ENCODE data around the gene ATRAID.

ATRAID gene

DNA sequence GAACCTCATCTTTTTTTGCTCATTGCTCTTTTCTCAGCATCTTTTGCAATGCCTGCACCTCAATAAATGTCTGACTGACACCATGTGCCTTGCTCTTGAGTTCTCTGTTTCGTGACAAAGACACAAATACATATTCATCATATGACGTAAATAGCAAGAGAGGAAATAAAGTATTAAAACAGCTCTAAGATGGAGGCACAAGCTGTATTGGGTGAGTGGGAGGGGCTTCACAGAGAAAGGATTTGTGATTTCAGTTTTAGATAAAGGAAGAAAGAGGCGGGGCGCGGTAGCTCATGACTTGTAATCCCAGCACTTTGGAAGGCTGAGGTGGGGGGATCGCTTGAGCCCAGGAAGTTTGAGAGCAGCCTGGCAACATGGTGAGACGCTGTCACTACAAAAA lies 8.2 kb downstream of the ATRAID start:
- no peak for DNase-seq

GRCh38 chr2:27221166-27221565 lies 9.3 kb downstream of the ATRAID start:
- DNase-seq = no peak

DNA sequence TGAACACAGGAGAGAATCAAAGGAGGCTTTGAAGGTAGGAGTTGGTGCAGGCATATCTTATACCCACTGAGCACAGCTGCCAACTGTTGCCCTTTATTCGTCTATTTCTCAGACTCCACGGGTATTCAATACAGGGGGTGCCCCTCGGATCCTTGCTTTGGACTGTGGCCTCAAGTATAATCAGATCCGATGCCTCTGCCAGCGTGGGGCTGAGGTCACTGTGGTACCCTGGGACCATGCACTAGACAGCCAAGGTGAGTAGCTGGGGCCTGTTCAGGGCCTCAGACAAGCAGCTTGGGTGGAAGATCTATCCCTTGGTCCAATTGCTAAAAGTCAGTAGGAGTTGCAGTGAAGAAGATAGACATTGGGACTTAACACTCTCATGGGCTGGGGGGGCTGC lies 10.6 kb downstream of the ATRAID start:
- no peak for DNase-seq

DNA sequence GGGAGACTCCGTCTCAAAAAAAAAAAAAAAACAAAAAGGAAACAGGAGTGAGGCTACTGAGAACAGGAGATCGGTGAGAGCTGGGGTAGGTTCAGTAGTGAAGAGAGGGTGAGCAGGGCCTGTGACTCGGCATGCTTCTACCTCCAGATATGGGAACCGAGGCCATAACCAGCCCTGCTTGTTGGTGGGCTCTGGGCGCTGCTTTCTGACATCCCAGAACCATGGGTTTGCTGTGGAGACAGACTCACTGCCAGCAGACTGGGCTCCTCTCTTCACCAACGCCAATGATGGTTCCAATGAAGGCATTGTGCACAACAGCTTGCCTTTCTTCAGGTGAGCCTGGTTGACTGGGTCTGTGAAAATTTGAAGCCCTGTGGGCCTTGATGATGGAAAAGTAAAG lies 11.6 kb downstream of the ATRAID start:
- DNase-seq = no peak

DNA sequence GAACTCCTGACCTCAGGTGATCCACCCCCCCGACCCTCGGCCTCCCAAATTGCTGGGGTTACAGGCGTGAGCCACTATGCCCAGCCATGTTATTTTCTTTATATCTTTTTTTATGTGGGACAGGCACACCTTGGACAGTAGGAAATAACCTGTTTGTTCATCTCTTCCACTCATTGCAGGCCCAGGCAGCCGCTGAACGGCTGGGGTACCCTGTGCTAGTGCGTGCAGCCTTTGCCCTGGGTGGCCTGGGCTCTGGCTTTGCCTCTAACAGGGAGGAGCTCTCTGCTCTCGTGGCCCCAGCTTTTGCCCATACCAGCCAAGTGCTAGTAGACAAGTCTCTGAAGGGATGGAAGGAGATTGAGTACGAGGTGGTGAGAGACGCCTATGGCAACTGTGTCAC lies 13.7 kb downstream of the ATRAID start:
- no peak for DNase-seq

- no peak for DNase-seq
These were observed 15.7 kb downstream of the ATRAID start for GRCh38 chr2:27227501-27227900.

DNA sequence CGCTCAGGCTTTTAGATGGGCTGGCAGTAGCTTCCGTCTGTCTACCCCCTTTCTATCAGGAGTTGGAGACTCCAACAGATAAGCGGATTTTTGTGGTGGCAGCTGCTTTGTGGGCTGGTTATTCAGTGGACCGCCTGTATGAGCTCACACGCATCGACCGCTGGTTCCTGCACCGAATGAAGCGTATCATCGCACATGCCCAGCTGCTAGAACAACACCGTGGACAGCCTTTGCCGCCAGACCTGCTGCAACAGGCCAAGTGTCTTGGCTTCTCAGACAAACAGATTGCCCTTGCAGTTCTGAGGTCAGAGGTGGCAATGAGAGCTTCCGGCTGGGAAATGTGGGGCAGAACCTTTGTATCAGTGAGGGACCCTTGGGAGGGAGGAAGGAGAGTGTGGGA lies 20.1 kb downstream of the ATRAID start:
- DNase-seq = no peak

GRCh38 chr2:27233341-27233740 lies 21.5 kb downstream of the ATRAID start:
- DNase-seq = no peak

DNA sequence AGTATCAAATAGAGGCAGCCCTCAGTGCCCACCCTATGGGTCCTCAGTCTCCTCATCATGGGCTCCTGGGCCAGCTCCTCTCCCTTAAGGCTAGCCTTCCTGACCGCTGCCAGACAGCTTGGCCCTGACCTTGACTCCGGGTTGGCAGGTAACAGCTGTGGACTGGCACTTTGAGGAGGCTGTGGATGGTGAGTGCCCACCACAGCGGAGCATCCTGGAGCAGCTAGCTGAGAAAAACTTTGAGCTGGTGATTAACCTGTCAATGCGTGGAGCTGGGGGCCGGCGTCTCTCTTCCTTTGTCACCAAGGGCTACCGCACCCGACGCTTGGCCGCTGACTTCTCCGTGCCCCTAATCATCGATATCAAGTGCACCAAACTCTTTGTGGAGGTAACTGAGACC lies 24.3 kb downstream of the ATRAID start:
- no peak for DNase-seq

GRCh38 chr2:27236626-27237025 lies 24.8 kb downstream of the ATRAID start:
- no peak for DNase-seq

- no peak for DNase-seq
These were observed 25.6 kb downstream of the ATRAID start for GRCh38 chr2:27237341-27237945.

DNA sequence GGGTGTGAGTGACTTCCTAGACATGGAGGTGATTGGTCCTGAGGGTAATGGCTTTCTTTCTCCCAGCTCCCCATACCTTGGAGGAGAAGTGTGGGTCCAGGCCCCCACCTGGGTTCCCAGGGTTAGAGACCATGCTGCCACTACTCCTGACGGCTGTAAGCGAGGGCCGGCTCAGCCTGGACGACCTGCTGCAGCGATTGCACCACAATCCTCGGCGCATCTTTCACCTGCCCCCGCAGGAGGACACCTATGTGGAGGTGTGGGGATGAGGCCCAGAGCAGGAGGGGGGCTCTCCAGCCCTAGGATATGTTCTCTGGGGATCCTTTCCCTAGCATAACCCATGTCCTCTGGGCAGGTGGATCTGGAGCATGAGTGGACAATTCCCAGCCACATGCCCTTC lies 27.1 kb downstream of the ATRAID start:
- no peak for DNase-seq

DNA sequence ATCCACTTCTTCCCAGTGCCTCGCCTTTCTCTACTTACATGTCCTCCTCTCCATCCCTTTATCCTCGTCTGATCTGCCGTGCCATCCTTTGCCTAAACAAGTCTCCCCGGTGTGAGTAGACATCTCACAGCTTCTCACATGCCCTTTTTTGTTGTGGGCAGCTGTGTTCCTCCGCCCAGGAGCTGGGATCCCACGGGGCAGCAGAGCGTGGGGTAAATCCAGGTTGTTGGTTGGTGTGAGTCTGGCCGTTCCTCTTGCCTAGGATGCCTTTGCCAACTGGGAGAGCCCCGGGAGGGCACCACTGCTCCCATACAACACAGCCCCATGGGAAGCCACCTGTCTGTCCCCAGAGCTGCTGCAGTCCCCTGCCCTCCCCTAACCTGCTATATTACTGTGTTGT lies 28.6 kb downstream of the ATRAID start:
- DNase-seq = no peak

- no peak for DNase-seq
These were observed 30.1 kb downstream of the ATRAID start for GRCh38 chr2:27241761-27242613.

- no peak for DNase-seq
These were observed 30.7 kb downstream of the ATRAID start for GRCh38 chr2:27242614-27242951.

- DNase-seq = no peak
These were observed 31.7 kb downstream of the ATRAID start for GRCh38 chr2:27243391-27244130.

DNA sequence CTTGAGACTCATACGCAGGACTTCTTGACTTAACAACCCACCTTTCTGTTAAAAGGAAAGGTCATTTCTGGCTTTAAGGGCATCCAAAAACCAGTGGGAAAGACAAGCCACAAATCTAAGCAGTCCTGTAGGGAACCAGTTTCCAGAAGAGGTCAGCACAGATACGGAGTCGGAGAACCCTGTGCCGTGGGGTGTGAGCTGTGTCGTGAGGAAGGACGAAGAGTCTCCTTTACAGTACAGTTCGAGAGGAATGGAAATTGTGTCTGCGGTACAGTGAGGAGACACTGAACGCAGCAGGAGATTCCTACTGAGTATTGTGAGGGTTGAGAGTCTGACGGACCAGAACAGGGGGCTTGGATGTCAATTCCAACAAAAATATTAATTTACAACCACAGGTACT lies 33.3 kb downstream of the ATRAID start:
- no peak for DNase-seq

- DNase-seq = no peak
These were observed 33.8 kb downstream of the ATRAID start for GRCh38 chr2:27245626-27246025.

DNA sequence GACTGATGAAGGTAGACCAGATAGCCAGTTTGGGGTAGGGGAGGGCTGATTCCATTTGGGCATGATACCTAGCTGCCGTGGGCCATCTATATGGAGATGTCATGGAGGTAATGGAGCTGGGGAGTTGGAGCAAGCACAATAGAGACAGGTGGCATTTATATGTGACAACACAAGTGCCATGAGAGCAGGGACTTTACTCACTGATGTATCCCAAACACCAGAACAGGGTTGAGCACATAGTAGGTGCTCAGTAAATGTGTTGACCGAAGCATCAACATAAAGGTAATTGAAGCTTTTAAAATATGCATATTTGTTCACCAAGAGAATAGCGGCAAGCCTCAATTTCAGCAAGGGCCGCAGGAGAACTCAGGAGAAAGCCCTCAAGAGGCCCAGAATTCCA lies 36.1 kb downstream of the ATRAID start:
- DNase-seq = no peak

GRCh38 chr2:27249159-27249890 lies 37.5 kb downstream of the ATRAID start:
- DNase-seq = no peak

DNA sequence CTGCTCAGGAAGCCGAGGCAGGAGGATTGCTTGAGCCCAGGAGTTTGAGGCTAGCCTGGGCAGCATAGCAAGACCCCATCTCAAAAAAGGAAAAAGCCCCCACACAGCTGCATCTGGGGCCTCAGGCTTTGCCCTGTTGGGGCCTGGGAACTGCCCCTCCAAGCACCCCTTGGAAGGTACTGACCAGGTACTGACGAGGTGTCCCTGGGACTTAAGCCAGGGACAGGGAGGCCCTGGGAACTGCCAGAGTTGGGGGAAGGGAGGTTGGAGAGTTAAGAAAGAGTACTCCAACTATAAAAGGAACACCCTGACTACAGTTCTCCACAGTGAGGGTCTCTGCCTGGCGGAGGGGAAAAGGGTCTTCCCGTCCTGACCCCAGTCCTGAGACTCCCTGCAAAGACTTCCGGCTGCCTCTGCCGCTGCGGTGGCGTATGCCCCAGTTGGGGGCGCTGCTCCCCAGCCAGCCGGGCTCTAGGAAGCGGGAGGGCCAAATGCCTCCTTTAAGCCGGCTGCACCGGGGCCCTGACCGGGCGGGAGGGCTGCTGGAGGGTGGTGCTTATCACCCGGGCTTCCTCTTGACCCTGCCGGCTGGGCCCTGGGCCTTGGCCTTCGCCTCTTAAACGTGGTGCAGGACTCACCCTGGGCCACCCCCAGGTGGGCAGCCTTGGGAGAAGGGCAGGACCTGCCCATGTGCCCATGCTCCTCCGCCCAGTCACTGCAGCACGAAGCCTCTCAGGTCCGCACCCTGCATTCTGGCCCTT lies 38.2 kb downstream of the ATRAID start:
- DNase-seq = peak; percentile 64

DNA sequence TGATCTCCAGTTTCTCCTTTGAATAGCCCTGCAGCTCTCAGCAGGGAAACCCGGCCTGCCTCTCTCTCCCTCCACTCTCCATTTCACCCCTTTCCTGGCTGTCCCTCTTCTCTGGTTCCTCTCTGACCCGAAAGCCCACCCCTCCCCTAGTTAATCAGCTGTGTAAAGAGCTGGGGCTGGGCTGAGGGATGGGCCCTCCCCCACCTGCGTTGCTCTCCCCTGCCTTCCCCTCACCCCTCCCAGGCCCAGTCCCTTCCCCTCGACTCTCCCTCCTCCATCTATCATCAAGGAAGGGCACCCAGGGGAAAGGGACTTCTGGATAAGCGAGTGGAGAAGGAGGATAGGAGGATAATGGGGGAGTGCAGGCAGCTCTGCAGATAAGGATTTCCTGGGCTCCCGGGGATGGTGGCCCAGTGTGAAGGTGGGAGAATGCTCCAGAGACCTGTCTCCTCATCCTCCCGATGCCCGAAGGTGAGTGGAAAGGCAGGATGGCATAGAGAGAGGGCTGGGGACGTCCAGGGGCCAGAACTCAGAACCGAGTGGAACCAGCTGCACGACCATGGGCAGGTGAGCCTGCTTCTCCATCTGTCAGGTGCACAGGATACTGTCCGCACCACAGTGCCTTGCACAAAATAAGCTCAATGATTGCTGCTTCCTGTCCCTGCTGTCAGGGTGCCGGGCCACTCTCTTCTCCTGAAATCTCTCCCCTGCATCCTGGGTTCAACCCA lies 39.0 kb downstream of the ATRAID start:
- DNase-seq = no peak
